Fibroblast of peridontal ligament (primary cell): ENCODE data around the gene PANK2.
"Not testable (repeated sequence)": the region's sequence is repeated elsewhere in the genome, so short reads cannot be mapped to it uniquely, and the experiment has no call there.

Experiments used
- DNase-seq: peaks from one replicate; pipeline ENCODE4 v3.0.0-alpha.2; 2010; ENCODE audit errors: extremely low read depth

Gene PANK2

GRCh38 chr20:3927486-3928291 lies 38.5 kb downstream of the PANK2 start:
- DNase-seq = peak; percentile 50

GRCh38 chr20:3929713-3930060 lies 40.5 kb downstream of the PANK2 start:
- DNase-seq = peak; percentile 62

DNA sequence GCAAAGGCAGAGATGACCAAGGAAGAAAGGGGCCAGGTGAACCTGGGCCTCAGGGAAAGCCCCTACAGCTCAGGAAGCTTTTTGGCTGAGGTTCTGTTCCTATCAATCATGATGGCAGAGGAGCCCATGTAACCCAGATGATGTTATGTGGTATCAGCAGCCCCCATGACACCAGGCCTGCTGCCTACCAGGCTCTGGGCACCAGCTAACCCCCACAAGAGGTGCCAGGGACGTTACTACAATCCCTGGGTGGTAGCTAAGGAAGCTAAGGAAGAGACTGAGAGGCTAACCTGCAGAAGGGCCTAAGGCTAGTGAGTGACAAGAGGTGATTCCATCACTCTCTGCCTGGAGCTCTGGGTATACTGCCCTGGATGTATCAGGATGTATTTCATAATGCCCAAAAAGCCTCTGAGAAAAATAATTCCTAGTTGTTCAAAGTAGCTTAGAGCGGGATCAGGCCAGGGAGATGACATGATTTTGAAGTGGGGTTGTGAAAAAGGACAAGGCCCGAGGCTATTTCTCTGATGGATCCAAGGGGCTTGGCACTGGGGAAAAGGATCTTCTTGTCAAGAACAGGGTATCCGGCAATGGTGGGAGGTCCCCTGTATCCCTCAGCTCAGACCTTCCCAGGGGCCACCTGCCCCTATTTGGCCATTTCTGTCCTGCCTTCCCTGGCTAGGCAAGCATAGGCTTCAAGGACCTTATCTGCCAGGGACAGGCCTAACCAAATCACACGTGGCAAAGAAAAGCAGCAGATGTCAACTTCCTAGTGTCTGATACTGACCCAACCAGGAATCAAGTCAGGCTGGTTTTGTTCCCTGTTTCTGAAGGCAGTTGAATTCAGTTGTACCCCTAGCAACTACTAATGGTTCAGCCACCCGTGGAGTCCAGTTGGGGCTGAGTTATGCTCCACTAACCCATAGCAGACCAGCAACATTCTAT lies 41.3 kb downstream of the PANK2 start:
- DNase-seq = no peak

DNA sequence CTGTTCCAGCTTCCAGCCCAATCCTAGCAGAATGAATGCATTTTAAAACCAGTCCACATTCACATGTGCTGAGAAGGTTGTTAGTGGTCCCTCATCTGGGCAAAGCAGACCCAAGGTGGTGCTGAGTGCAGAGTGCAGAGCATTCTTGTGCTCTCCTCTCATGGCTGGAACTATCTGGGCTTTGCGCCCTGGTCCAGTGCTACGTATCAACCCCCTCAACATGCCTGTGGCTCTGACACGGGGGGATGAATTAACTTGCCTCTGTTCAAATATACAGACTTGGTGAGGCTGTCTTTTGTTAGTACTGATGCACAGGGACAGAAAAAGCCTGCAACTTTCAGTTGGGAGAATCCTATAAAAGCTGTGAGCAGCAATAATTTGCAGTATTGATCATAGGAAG lies 42.5 kb downstream of the PANK2 start:
- peak; percentile 53 for DNase-seq

DNA sequence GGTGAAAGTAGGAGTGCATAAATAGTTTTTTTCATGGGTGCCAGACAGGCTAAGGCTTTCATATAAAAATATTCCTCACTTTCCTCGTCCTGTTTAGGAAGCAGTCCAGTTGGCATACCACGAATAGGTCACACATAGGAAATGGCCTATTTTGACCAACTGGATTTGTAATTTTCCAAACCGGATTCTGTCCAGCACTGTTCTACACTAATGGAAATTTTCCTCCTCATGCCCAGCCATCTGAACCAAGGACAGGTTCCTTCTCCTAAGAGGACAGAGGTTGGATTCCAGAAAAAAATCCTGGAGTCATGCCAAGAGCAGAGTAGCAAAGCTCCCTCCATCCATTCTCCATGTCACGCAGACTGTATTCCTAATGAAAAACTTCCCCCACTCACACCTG lies 43.1 kb downstream of the PANK2 start:
- DNase-seq = no peak

DNA sequence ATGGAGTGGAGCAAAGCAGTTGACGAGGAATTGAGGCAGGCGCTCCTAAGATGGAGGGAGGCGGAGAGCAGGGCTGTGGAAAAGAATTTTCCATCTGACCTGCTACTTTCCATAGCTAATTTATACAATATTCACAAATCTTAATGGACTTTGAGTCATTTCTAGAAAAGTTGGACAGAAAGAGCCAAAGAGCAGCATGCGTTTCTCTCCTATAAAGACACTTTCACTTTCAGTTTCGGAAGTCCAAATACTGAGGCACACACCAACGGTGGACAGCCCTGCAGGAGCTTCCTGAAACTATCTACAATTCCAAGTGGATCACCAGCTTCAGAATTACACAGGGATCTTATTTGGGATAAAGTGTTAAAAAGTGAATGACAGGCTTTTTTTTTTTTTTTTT lies 43.5 kb downstream of the PANK2 start:
- peak; percentile 58 for DNase-seq

- DNase-seq = no peak
These were observed 44.0 kb downstream of the PANK2 start for GRCh38 chr20:3933218-3933617.

GRCh38 chr20:3934624-3935023 lies 45.4 kb downstream of the PANK2 start:
- DNase-seq = peak; percentile 31

DNA sequence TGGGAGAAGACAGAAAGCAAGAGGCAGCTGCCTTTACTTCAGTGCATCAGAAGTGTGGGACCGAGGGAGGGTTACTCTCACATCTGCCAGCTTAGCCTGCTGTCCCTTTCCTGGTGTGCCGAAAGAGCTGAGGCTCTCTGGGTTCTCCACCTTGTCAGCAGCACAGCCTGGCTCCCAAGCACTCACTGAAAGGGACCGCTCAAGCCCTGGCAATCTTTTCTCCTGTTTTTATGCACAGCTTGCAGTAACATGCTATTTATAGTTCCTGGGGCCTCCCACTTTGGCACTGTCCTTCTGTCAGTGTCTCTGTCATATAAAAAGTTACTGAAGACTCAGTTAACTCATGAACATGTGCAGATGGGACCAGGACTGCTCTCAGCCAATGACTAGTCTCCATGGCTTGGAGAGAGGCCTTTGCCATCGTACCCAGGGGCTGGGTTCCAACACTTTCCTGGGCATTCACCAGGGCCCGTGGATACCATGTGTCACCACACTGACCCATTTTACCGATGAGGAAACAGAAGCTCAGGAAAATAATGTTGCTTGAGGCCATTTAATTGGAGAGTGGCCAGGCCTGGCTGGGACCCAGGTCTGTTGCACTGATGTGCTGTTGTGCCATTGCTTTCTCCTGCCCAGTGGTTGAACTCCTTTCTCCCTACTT lies 46.2 kb downstream of the PANK2 start:
- DNase-seq = peak; percentile 51

GRCh38 chr20:3935956-3936340 lies 46.8 kb downstream of the PANK2 start:
- DNase-seq = no peak

DNA sequence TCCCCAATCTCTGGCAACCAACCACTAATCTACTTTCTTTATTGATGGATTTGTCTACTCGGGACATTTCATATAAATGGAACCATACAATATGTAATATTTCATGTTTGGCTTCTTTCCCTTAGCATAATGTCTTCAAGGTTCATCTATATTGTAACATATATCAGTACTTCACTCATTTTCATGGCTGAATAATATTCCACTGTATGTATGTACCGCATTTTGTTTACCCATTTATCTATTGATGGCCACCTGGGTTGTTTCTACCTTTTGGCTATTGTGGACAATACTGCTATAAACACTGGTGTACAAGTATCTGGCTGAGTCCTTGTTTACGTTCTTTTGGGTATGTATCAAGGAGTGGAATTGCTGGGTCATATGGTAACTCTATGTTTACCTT lies 48.4 kb downstream of the PANK2 start:
- DNase-seq = no peak

DNA sequence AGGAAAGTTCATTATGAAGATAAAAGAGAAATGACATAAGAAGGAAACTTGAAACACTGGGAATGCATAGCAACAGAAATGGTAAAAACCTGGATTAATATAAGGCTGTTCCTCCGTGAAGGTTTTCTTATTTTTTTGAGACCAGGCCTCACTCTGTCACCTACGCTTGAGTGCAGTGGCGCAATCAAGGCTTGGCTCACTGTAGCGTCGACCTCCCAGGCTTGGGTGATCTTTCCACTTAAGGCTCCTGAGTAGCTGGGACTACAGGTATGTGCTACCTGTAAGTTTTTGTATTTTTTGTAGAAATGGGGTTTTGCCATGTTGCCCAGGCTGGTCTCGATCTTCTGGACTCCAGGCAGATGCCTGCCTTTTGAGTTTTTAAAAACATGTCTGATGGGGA lies 51.7 kb downstream of the PANK2 start:
- no peak for DNase-seq

GRCh38 chr20:3946666-3947065 lies 57.5 kb downstream of the PANK2 start:
- DNase-seq = not testable (repeated sequence)

DNA sequence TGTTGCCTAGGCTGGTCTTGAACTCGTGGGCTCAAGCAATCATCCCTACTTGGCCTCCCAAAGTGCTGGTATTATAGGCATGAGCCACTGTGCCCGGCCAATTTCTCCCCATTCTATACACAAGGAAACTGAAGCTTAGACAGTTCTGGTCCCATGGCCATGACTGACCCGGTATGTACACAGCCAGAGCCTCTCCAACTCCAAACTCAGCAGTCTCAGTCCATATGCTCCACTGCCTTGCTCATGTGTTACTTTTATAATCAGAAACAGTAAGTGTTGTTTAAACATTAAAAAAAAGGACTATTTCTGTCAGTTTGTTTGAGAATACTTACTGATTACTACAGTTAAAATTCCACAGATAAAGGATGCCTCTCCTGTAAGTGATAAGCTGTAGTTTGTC lies 75.5 kb downstream of the PANK2 start:
- no peak for DNase-seq

- DNase-seq = no peak
These were observed 77.4 kb downstream of the PANK2 start for GRCh38 chr20:3966571-3966970.

DNA sequence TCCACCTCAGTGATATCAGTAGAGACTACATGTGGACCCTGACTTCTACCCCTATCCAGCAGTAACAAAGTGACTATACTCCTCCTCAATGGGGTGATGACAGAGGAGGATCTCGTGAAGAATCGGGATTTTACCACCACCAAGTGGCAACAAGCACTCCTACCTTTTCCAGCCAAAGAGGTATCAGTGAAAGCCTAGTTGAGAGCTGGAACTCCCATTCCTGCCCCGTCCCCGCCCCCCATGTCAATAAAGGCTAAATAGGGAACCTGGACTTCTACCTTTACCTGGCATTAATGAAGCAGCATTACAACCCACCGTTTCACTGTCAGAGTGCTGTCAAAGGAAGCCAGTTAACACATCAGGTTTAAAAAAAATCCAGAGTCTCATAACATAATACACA lies 80.8 kb downstream of the PANK2 start:
- no peak for DNase-seq

- DNase-seq = no peak
These were observed 82.0 kb downstream of the PANK2 start for GRCh38 chr20:3971145-3971544.

- no peak for DNase-seq
These were observed 83.0 kb downstream of the PANK2 start for GRCh38 chr20:3972161-3972560.

GRCh38 chr20:3972631-3973030 lies 83.4 kb downstream of the PANK2 start:
- not testable (repeated sequence) for DNase-seq

GRCh38 chr20:3973705-3974104 lies 84.5 kb downstream of the PANK2 start:
- no peak for DNase-seq

- DNase-seq = no peak
These were observed 87.3 kb downstream of the PANK2 start for GRCh38 chr20:3976511-3976910.
